Measurements from ENCODE around the gene UCMA. TPM values are rescaled to one million over a fixed set of nuclear protein-coding genes. Genes with fewer than 3 reads are reported as not detected.

Gene UCMA
- total and polyA plus RNA-seq, 2 of the 4 experiments (the other 2 are of a cell fraction): not detected

DNA sequence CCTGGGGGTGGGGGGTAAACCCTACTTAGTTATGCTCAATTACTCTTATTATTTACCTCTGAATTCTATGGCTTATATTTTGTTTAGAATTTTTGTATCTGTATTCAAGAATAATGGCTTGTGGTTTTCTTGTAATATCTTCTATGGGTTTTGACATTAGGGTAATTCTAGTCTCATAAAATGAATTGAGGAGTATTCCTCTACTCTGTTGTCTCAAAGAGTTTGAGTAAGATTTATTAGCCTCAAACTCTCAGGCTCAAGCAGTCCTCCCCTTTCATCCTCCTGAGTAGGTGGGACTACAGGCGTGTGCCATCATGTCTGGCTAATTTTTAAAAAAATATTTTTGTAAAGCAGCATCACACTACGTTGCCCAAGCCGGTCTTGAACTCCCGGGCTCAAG lies 19.6 kb upstream of the UCMA start:
- Histone ChIP-seq H3K36me3 (ENCODE audit: control insufficient read depth, insufficient read depth, low read length) (no peaks in the 10 kb centered on the region), H3K4me1 (ENCODE audit: control insufficient read depth, insufficient read depth, low read length) (no peaks in the 10 kb centered on the region), H2BK15ac (ENCODE audit: low read depth, low read length) (no peak overlapping the region), H3K9ac (ENCODE audit: low read depth, low read length) (no peak overlapping the region), H2AK9ac (replicated peaks; ENCODE audit: low read depth, low read length, poor library complexity) (no peak overlapping the region), H3K9me1 (ENCODE audit: insufficient read depth, low read length) (no peaks in the 10 kb centered on the region), H2AFZ (replicated peaks; ENCODE audit: low read length, poor library complexity) (no peak overlapping the region), H3K23ac (ENCODE audit: low read depth, low read length) (no peak overlapping the region), H3K79me1 (ENCODE audit: low read depth in 1 of 2, low read length in 2 of 2) (no peaks in the 10 kb centered on the region), H4K91ac (ENCODE audit: insufficient read depth, low read depth, low read length) (no peak overlapping the region), H3K4me3 (ENCODE audit: insufficient read depth, low read depth, low read length) (no peak overlapping the region), H4K8ac (ENCODE audit: low read depth in 2 of 2, low read length in 2 of 2) (no peak overlapping the region), H4K5ac (ENCODE audit: low read depth, low read length) (no peak overlapping the region), H2BK5ac (ENCODE audit: low read depth, low read length, poor library complexity, severe bottlenecking) (no peak overlapping the region), H3K4ac (ENCODE audit: low read depth, low read length) (no peak overlapping the region), H3K18ac (ENCODE audit: low read depth, low read length) (no peak overlapping the region), H2AK5ac (ENCODE audit: low read depth, low read length) (no peak overlapping the region), H2BK120ac (ENCODE audit: low read depth, low read length) (no peak overlapping the region), H3K56ac (ENCODE audit: extremely low read depth, insufficient read depth, low read length) (no peak overlapping the region), H3K14ac (replicated peaks; ENCODE audit: low read depth, low read length) (no peak overlapping the region), H2BK20ac (ENCODE audit: low read depth, low read length) (no peak overlapping the region), H3K27ac (ENCODE audit: insufficient read depth, low read length) (no peak overlapping the region), H3K27me3 (ENCODE audit: control insufficient read depth, insufficient read depth, low read length) (peaks cover 11% of the 10 kb centered on the region), H3K4me2 (ENCODE audit: low read depth, low read length) (no peak overlapping the region), H3K9me3 (ENCODE audit: control insufficient read depth, insufficient read depth, low read length) (no peaks in the 10 kb centered on the region), H4K20me1 (ENCODE audit: insufficient read depth, low read length) (no peaks in the 10 kb centered on the region)
- no TSS peak for BruUV-seq (replicated peaks)
- in situ Hi-C loops (cut with MboI; ENCODE audit: low sequenced_read_pairs) (no loop called here), intact Hi-C loops (cut with micrococcal nuclease) (no loop called here), dilution Hi-C loops (cut with HindIII; ENCODE audit: low sequenced_read_pairs, unreplicated experiment) (no loop called here)
- no CpG with 5 or more reads among the region's 4 CpGs for WGBS, 2 experiments (ENCODE audit: extremely low coverage in 2 of 2, insufficient read length in 1 of 2)
- ATAC-seq (ENCODE audit: low read depth): no peak
- ChIA-PET CTCF (no interaction called here), POLR2A (ENCODE audit: unreplicated experiment) (no interaction called here)
- TF ChIP-seq MXI1 (IDR thresholded peaks at IDR 0.05; ENCODE audit: borderline replicate concordance, low read depth, low read length) (no peak), MAZ (IDR thresholded peaks at IDR 0.05; ENCODE audit: borderline replicate concordance, low read depth, low read length) (no peak), NFE2L2 (IDR thresholded peaks at IDR 0.05; ENCODE audit: low read depth, low read length) (no peak), FOS (IDR thresholded peaks at IDR 0.05; ENCODE audit: low read depth, low read length) (no peak), BHLHE40 (IDR thresholded peaks at IDR 0.05; ENCODE audit: low read depth, low read length) (no peak)
- DNase-seq: no peak
